AG09309 (cell line): Measurements from ENCODE around the gene TOLLIP.

Experiments
- DNase-seq: peaks from one replicate; pipeline ENCODE4 v3.0.0-alpha.2; 2010; ENCODE audit warnings: low read depth
- H3K4me3 ChIP-seq: 2 replicates; pipeline ENCODE4 v1.5.1; 2011; ENCODE audit warnings: mild to moderate bottlenecking, low read depth, low read length, moderate library complexity; ENCODE audit not compliant: control insufficient read depth
- TF ChIP-seq, protein P1 (sequence below): IDR thresholded peaks from 2 replicates; pipeline ENCODE4 v1.5.1; 2011; ENCODE audit warnings: mild to moderate bottlenecking, low read depth, low read length, inconsistent platforms; ENCODE audit not compliant: insufficient read depth, control insufficient read depth; ENCODE audit errors: missing control alignments

The TOLLIP gene

DNA sequence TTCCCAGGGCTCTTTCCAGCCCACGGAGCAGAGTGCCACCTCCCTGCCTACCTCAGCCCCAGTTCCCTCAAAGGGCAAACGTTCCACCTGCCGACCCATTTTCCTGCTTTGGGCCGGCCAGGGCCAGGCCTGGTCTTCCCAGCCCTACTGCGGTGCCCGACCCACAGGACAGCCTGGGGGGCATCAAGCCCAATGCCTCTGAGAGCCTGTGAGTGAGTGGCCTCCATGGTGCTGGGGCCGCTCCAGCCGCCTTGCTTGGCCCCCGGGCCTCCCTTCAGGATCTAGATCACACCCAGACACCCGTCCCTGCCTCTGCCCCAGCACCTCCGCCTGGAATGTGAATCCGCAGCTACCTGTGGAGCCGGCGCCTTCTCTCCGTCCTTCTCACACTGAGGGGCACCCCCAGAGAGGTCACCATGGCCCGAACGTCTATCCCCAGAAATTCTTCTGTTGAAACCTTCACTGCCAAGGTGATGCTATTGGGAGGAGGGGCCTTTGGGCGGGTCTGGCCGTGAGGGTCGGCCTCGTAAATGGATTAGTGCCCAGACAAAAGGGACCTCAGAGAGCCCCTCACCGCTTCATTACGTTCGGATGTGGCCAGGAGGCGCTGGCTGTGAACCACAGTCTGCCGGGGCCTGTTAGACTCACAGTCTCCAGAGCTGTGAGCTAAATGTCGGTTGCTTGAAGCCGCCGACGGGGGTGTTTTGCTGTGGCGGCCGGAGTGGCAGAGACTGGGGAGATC, 44.1 kb upstream of the TOLLIP start:
- TF ChIP-seq, protein P1, sequence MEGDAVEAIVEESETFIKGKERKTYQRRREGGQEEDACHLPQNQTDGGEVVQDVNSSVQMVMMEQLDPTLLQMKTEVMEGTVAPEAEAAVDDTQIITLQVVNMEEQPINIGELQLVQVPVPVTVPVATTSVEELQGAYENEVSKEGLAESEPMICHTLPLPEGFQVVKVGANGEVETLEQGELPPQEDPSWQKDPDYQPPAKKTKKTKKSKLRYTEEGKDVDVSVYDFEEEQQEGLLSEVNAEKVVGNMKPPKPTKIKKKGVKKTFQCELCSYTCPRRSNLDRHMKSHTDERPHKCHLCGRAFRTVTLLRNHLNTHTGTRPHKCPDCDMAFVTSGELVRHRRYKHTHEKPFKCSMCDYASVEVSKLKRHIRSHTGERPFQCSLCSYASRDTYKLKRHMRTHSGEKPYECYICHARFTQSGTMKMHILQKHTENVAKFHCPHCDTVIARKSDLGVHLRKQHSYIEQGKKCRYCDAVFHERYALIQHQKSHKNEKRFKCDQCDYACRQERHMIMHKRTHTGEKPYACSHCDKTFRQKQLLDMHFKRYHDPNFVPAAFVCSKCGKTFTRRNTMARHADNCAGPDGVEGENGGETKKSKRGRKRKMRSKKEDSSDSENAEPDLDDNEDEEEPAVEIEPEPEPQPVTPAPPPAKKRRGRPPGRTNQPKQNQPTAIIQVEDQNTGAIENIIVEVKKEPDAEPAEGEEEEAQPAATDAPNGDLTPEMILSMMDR = no peak
- H3K4me3 ChIP-seq = no peak overlapping the region
- DNase-seq = no peak

DNA sequence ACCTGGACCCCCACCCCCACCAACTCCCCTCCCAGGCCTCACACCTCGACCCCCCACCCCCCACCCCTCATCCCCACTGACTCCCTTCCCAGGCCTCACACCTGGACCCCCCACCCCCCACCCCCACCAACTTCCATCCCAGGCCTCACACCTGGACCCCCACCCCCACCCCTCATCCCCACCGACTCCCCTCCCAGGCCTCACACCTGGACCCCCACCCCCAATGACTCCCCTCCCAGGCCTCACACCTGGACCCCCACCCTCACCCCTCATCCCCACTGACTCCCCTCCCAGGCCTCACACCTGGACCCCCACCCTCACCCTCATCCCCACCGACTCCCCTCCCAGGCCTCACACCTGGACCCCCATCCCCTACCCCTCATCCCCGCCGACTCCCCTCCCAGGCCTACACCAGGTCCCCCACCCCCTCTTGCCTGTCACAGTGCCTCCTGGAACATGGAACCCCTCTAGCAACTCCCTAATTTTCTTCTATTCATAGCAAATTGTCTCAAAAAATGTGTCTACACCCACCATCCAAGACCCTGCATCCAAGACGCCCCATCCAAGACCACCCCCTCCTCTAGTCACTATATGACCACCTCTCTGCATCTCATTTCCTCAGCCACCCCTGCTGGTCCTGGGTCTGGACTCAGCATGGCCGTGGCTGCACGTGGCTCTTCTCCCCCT, 43.4 kb upstream of the TOLLIP start:
- TF ChIP-seq, protein P1 = no peak
- H3K4me3 ChIP-seq = no peak overlapping the region
- no peak for DNase-seq

DNA sequence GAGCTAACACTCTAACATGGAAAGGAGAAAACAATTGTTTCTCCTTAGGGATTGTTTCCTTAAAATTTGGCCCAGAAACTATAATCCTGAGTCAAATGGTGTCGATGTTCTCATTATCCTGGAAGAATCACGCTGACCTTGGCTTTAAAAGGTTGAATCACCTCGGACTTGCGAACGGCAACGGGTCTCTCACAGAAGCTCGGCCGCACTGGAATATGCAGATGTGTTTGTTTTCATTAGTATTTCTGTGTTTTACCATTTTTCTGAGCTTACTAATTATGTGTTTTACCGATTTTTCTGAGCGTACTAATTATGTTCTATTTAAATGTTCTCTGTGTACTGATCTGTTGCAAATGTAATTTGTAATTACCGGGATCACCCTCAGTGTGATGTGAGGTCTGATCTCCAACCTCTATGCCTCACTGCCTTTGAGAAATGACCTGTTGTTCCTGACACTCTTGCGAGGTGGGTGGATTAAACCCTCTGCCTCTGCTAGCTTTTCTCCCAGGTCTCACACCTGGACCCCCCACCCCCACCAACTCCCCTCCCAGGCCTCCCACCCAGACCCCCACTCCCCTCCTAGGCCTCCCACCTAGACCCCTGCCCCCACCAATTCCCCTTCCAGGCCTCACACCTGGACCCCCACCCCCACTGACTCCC, 42.0 kb upstream of the TOLLIP start:
- no peak overlapping the region for H3K4me3 ChIP-seq
- TF ChIP-seq, protein P1 = no peak
- no peak for DNase-seq

DNA sequence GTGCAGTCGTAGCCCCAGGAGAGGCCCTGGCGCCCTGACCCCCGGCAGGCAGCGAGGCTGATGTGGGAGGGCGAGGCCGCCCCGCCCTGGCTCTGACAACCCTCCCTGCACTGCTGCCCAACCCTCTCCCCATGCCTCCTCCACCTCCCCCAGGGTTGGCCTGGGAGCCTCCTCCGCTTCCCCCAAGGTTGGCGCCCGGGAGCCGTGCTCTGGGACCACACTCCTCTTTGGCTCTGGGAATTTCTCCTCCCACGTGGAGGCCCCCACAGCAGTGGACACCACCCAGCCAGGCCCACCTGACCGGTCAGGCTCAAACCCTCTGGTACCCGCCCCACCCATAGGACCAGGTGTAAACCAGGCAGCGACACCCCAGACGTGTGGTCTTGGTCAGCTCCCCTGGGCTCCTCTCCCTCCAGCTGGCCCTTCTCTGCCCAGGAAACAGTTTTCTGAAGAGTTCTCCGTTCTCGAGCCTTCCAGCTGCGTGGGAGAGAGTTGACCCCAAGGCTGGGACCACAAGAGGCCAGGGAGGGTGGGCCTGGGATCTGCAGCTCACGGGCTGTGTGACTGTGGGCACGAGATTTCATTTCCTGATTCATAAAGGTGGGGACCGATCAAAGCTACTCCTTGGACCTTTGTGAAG, 40.8 kb upstream of the TOLLIP start:
- TF ChIP-seq, protein P1 = no peak
- DNase-seq = no peak
- no peak overlapping the region for H3K4me3 ChIP-seq

DNA sequence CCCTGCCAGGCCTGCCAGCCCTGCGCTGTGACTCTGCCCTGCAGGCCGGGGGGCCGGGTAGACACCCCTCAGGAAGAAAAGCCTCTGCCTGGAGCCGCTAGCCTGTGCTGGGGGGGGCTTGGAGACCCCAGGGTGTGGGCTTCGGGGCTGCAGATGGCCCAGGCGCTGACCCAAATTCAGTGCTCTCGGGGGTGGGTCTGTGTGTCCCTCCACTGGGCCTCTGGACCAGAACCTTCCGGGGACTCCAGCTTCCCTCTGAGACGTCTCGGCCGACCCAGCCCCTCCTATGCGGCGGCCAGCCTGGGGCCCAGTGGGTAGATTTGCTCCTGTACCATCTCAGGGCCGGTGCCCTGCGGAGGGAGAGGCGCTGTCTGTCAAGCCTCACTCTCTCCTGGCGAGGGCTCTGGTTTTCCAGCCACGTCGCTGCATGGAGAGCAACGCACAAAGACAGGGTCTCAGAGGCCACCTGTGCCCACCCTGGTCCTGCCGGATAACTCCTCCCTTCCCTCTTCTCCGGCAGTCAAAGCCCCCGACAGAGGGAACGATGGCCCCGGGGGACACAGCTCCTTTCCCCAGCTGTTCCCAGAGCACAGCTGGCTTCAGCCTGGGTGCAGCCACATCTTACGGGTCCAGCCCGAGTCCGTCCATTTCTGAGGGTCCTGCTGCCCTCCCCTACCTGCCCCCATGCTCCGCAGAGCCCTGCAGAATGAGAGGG, 40.1 kb upstream of the TOLLIP start:
- H3K4me3 ChIP-seq = no peak overlapping the region
- no peak for DNase-seq
- TF ChIP-seq, protein P1 = no peak

DNA sequence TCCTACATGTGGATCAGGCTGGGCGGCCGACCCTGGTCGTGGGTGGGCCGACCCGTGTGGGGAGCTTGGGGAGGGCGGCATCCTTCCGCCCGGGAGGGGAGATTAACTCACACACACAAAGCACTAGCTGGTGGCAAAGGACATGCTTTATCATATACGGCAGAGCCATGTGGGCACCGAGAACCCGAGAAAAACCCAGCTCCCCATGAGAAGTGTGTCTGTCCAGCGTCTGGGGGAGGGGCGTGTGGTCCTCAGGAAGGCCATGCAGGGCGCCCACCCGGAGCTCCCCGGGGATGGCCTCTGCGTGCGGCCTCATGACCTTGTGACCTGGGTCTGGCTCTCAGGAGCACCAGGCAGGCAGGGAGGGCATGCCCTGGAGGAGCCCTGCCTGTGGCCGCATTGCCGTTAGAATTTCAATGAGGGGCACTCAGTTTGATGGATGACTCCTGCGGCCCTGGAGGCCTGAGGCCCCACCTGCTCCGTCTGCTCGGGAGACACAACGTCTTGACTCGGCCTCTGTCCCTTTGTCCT, 39.4 kb upstream of the TOLLIP start:
- DNase-seq = no peak
- TF ChIP-seq, protein P1 = no peak

More for the DNA sequence above, 39.4 kb upstream of the TOLLIP start:
- H3K4me3 ChIP-seq = no peak overlapping the region
